HG03025 (cell line): ENCODE data around the gene C1orf21.

Source experiments
- ATAC-seq: cut with Tn5 transposase; IDR thresholded peaks from one replicate; pipeline ENCODE4 v1.9.1; 2021; ENCODE audit warnings: mild to moderate bottlenecking, moderate library complexity; ENCODE audit not compliant: unreplicated experiment, low FRiP score

C1orf21 gene

DNA sequence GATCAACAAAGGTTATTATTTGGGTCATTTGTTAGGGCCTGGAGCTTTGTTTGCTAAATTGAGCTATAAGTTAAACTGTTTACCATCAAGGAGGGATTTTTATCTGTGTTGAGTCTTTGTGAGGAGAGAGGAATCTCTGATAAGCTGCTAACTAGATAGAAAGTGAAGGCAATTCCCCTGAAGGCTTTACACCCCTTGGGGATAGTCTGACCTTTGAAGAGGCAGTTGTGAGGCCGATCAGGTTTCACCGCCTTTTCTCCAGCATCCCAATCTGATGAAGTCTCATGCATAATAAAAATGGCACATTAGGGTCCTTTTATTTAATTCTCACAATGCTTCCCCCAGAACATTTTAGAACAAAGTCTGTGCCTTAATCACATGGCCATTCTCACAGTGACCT lies 21.8 kb downstream of the C1orf21 start:
- no peak for ATAC-seq

DNA sequence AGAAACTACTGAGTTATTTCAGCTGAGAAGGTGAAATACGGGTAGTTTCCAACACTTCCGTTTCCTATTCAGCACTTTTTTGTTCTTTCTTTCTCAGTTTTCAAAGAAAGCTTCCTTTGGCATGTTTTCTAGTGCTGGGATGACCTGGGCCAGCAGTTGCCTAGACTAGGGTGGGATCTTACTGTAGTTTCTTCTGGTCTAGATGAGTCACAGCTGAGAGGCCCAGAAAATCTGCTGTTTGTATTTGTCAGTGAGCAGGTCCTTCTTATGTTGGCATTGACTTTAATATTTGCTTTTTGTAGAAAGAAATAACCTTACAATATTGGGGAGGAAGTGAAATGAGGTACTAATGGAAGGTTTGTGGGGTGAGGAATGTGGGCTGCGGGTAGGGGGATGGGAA lies 22.2 kb downstream of the C1orf21 start:
- ATAC-seq, result no peak

DNA sequence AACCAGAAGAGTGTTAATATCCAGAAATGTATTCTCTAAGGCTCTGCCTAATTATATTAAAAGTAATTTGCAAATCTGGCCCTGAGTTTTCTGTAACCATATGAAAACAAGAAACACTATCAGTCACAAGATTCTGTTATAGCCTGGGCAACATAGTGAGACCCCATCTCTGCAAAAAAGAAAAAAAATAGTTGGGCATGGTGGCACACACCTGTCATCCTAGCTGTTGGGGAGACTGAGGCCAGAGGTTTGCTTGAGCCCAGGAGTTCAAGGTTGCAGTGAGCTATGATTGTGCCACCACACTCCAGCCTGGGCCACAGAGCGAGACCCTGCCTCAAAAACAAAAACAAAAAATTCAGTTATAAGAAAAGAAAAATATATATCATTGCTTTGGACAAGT lies 25.6 kb downstream of the C1orf21 start:
- ATAC-seq, result no peak

DNA sequence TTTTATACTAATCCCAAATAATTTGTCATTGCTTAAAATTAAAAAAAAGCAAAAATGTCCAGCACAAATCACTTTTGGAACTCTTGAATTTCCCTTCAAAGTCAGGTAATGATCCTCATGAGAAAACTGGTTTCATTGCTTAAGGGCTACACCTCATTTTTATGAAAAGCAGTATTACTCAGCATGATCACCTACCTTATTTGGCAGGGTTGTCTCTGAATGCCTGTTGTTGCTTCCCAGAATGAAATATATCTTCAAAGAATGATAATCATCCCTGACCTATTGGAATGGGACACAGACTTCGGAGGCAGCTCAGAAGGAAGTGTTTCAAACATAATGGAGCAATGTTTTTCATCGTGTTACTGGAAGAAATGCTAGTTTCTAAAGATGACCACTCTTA lies 29.7 kb downstream of the C1orf21 start:
- ATAC-seq, result no peak

DNA sequence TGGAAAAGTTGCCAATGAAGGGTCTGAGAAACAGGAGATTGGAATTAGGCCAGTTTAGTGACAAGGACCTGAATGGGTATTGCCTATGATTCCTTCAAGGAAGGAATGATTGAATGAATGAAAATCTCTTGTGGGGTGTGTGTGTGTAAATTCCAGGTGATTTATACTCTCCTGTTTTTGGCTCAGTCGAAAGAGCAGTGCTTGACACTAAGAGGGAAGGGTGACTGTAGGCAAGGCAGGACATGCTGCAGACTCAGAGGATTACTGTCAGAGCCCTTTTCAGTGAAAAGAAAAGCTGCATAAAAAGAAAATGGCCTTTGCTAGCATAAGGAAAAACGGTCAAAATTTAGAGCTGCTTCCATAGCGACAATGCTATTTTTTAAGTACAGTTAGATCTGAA lies 30.1 kb downstream of the C1orf21 start:
- ATAC-seq, result no peak

DNA sequence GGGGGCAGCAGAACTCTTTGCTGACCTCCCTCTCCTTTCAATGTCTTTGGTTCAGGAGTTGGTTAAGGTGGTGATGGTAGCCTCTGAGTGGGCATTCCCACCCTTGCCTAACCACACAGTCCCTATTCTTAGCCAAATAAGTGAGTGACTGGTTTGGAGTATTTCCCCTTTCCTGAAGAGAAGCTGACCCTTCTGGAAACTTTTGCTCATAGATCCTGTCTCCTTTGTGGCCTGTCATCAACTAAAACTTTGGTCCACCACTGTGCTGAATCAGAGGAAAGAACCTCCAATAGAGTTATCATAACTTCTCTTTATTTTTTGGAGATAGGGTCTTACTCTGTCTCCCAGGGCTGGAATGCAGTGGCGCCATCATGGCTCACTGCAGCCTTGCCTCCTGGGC lies 31.1 kb downstream of the C1orf21 start:
- no peak for ATAC-seq

DNA sequence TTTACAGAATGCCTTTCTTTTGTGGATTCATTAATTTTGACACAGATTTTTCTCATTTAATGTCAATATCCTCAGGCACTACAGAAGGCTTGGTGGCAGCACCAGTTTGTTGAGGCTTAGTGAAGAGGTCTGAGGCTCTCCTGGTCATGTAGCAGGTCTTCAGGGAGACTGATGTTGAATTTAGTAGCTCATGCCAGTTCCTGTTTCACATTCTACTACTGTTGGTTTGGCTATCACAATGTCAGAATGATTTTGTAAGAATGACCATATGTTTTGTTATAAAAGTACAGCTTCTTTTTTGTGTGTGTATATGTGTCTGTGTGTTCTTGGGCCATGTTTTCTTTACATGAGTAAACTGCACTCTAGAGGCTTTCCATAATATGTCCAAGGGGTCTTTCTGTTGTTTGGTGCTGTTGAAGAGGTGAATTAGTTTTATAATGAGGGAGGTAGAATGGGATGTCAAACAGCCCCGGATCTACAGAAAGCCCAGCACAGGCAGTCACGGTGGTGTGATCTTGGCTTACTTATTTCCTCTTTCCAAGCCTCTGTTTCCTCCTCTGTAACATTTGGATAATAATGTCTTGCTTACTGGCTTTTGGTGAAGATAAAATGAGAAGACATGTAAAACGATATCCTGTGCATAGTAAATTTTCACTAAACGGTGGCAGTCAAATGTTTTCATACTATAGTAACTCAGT lies 32.0 kb downstream of the C1orf21 start:
- ATAC-seq, result no peak

DNA sequence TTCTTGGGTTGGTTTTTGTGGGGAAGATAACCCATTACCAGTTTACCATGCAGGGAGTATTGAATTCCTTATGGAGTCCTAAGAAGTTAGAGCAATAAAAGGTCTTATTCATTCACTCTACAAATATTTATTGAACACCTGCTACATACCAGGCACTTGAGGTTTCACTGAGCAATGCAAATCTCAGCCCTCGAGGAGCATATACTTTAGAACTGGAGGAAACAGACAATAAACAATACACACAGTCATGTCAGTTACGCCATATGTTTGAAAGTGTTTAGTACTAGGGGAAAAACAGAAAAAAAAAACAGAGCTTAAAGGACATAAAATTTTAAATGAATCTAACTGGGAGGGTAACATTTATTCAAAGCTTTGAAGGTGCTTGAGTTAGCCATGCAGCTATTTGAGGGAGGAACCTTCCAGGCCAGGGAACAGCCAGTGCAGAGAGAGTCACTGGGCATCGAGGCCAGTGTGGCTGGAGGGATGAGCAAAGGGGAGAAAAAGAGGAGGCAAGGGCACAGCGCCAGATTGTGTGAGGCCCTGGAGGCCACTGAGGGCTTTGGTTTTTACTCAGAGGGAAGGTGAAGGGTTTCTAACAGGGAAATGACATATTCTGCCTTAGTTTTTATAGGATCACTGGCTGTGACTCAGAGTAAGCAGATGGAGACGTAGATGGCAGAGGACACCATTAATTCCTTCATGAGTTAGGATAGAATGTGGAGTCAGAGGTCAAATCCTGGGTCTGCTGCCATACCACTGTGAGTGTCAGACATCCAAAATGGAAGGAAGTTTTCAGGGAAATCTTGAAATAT lies 32.7 kb downstream of the C1orf21 start:
- ATAC-seq, result no peak

DNA sequence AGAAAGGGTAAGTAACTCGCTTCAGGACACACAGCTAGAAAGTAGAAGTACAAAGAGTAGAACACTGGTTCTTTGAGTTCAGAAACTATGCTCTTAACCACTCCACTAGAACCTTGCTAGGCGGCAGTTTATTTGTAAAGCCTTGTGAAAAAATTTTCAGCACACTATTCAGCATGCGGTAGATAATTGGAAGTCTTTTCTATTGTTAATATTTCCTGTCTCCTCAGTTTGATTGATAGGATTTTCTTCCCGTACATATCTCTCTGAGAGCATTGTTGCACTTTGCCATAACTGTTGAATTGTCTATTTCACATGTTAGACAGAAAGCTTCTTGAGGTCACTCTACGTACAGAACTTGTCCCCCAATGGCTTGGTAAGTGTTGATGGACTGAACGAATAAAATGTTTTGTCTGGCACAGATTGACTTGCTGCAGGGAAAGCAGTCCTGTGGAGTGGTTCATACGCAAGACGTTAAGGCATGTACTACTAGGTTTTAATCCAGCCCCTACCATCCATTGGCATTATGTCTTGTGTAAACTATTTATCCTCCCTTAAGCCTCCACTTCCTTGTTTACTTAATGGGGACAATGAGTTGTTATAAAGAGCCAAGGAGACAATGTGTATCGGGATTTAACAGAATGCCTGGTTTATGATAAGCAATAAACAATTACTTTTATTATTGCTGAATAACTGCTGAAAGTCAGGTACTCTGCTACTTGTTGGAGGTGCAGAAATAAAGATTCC lies 35.8 kb downstream of the C1orf21 start:
- no peak for ATAC-seq

DNA sequence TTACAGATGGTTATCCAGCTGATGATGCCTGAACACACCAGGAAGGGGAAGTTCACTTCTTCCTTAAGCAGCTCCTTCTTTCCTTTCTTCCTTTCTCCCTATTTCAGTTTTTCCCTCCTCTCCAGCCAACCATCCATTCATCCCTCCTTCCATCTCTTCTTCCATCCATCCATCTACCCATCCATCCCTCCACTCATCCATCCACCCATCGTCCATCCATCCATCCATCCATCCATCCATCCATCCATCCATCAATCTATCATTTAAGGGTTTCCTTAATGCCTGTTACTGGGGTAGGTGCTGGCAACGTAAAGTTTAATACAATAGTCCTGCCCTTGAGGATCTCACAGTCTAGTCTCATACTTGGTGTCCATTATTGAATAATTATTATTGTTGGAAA lies 36.8 kb downstream of the C1orf21 start:
- ATAC-seq, result no peak

DNA sequence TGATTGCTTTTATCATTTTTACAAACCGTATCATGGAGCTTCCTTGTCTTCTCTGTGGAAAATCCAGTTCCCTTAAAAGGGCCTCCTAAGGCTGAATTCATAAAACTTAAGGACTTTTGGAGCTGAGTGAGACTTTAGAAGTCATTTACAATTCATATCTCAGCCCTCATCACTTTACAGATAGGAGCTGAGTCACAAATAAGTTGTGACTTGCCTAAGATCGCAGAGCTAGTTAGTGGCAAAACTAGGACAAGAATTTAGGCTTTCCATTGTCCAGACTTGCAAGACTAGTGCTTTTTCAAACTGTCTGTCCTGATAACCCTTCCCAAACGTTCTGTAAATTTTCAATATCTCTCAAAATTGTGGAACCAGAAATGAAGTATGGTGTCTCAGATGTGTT lies 37.3 kb downstream of the C1orf21 start:
- ATAC-seq, result no peak

DNA sequence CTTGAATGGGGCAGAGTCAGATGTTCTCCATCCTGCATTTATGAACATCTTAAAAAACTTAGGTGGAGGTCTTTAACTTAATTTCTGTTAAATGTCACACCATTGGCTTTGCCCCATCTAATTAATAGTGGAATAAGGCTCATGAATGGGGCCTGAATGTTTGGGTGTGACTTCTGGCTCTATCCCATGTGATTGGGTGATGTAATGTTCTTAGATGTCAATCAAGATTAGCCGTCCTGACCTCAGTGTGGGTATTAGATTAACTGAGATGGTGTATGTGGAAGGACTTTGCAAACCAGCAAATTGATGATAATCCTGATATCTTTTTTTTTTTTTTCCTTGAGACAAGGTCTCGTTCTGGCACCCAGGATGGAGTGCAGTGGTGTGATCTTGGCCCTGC lies 38.1 kb downstream of the C1orf21 start:
- no peak for ATAC-seq

DNA sequence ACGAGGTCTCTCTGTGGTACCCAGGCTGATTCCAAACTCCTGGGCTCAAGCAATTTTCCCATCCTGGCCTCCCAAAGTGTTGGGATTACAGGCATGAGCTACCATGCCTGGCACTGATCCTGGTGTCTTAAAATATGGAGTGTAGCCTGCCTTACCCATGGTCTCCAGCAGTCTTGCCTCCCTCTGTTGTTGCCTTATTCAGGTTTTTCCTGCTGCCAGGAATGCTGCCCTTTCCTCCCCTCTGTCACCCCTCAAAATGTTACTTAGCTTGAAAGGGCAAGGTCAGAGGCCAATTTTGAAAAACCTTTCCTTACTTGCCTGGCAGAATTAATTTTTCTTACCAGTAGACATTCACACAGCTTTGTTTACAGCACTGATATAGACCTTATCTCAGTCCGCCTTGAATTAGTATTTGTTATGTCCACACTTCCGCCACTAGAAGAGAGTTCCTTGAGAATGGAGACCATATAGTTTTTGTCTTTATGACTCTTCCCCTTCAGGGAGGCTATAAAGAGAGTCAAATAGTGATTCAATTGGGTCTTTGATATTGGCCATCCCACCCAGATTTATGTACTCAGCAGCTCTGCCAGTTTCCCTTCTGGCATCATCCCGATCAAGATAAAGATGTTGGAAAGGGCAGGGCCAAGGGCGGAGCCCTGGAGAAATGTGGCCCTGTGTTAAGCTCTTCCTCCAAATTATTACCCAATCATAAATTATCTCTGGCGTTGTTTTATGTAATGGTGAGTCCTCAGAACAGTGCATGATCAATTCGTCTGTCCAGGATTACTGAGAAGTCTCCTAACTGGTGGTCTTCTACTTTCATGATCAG lies 38.8 kb downstream of the C1orf21 start:
- ATAC-seq, result no peak

DNA sequence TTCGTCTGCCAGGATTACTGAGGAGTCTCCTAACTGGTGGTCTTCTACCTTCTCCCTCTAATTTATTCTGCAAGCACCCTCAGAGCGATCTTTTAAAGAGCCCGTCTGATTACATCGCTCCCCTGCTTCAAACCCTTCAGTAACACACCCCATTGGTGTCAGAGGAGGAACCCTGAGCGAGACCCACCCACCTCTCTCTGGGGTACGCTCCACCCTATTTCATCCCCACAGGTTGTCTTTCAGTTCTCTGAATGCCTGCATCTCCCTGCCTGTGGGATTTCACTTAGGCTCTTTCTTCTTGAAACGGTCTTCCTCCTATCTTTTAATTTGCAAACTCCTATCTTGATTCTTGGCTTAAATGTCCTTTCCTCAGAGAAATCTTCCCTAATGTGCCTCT lies 39.4 kb downstream of the C1orf21 start:
- no peak for ATAC-seq

DNA sequence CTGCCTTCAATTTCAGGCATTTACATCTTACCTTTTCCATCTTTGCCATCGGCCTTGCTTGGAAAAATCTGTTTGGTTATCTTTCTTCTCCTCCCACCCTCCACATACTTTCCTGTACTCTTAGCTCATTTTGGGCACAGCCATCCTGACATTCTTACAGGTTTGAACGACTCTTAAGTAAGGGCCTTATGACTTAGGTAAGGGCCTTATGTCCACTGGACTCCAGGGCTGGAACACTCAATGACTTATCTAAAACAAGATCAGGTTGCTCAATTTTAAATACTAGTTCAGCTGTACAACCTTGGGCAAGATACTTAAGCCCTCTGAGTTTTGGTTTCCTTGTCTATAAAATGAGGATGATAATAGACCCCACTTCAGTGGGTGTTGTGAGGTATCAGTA lies 40.9 kb downstream of the C1orf21 start:
- ATAC-seq, result no peak

DNA sequence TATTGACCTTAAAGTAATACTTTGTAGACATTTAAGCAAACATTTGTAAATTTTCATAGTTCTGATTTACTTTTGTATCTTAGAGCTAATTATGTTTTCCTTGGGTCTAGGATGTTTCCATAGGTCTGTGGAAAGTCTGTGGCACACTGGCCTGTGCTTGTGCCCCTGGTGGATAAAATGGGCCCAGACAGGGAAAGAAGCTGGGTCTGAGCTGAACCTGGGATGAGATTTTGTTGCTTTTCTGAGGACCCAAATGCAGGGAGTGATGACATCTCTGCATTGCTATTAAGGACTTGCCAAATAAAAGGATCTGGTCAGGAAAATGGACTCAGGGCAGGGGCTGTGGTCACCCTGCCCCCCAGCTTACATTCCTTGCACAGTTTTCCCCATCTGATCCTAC lies 41.8 kb downstream of the C1orf21 start:
- ATAC-seq, result no peak

DNA sequence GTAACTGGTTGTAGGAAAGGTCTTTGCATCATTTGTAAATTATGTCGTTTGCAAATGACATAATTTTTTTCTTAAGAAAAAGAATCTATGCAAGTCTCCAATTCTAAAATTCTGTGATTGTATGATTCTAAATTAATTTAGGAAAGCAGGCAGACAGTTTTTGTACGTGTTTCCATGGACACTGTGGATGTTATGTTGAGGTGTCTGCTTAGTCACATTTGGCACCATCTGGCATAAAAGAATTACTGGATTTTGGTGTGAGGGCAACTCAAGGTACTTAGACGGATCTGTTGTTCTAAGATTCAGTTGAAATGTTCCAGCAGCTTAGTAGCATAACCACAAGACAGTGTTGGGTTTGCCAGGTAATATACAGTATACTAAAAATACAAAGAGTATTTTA lies 42.5 kb downstream of the C1orf21 start:
- ATAC-seq, result no peak

DNA sequence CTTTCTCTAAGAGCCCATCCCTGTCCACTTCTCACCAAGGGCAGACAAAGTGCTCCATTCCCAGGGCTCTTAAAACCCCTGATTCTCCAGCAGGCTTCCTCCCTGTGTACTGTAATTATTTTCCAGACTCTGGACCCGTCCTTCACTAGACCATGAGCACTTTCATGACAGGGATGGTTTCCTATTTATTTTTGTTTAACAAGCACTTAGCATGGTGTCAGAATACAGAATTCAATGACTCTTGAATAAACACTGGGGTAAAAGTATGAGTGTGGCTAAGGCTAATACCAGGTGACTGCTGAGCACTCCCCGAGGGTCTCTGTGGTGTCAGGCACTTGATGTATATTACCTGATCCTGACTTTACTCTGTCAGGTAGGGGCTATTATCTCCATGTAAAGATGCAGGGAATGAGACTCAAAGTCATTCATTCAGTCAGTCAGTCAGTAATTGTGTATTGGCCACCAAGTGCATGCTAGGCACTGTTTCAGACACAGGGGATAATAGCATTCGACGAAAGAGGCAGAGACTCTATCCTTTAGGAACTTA lies 47.2 kb downstream of the C1orf21 start:
- no peak for ATAC-seq

DNA sequence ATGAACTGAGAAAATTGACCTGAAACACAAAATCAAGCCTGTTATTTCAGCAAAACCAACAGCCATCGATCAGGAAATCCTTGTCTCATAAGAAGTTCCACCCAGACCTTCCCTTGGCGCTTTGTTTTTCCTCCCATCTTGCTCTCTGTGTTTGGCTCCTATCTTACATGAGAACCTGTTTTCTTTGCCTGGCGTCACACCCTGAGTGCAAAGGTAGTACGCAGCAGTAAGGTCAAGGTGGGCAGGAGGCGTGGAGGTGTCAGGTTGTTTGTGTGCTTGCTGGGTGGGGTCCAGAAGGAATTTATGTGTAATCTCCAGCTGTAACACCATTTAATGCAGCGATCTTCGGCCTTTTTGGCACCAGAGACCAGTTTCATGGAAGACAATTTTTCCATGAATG lies 50.5 kb downstream of the C1orf21 start:
- no peak for ATAC-seq

DNA sequence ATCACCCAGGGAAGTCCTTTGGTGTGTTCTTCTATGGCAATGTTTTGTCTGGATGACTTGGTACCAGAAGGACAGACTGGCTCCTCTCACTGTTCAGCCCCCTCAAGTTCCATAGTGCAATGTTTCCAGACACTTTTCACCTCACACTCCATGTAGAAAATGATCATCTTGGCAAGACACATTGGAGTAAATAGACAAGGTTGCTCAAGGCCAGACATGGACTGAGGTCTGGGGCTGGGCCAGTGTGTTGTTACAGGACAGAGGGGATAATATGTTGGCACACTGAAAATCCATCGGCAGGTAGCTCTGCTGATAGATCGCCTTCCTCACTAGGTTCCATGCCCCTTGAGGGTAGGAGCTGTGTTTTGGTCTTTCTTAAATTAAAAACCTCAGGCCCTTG lies 51.5 kb downstream of the C1orf21 start:
- no peak for ATAC-seq
